GM13977 (cell line): Measurements from ENCODE around the gene TNK2.

Experiments used
- DNase-seq: peaks from one replicate; pipeline ENCODE4 v3.0.0; 2012; ENCODE audit warnings: low spot score
- CTCF ChIP-seq: IDR thresholded peaks from 2 replicates; pipeline ENCODE4 v1.5.1; 2012; ENCODE audit warnings: mild to moderate bottlenecking, control low read depth; ENCODE audit not compliant: insufficient read depth; ENCODE audit errors: extremely low read depth, missing control alignments
- in situ Hi-C: fragments of 300-500 bp; cut with MboI; formaldehyde crosslinking; loops from one replicate; pipeline ENCODE4 v1.12.0; 2022; ENCODE audit warnings: low sequenced_read_pairs, low pct_unique_long_range_greater_than_20kb, mixed read lengths, inconsistent platforms; ENCODE audit not compliant: unreplicated experiment

Gene TNK2

GRCh38 chr3:195859846-195860411, 48.4 kb downstream of the TNK2 start:
- in situ Hi-C loops: loop anchor here (10.0 kb wide), 1 partner anchor 55 kb away; no protein-coding TSS in a partner anchor
- TF ChIP-seq CTCF: no peak
- DNase-seq: no peak

DNA sequence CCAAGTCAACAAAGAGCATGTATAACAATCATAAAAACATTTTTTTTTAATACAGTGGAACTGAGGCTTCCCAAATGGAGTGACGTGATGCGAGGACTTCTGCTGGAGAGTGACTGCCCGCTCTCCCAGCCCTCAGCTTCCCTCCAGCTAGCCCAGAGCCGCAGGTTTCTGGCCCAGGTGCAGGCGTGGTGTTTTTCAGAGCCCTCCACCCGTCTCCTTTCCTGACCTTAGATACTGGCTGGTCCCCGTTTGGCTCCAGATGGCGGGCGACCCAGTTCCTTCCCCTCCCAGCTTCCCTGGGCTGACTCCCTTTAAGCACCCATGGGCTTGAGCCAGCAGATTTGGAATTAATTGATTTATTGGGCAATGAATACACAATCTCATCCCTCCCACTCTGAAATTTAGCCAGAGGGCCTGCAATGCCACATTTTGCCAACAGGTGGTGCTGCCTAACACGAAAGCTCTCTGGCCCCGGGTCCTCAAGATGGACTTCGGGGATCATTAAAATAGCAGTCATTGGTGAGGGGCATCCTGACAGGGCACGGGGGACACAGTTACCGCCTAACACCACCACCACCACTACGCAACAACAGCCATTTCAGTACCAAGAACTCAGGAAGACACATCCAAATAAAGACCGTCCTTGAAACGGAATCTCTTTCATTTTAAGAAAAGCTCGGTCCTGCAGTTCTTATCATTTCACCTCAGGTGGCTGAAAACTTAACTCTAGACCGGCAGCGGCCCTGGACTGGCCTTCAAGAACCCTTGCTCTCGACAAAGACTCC, 49.1 kb downstream of the TNK2 start:
- TF ChIP-seq CTCF: peak; percentile 95
- DNase-seq: peak; percentile 91
- in situ Hi-C loops: loop anchor here (10.0 kb wide), 1 partner anchor 56 kb away; no protein-coding TSS in a partner anchor

DNA sequence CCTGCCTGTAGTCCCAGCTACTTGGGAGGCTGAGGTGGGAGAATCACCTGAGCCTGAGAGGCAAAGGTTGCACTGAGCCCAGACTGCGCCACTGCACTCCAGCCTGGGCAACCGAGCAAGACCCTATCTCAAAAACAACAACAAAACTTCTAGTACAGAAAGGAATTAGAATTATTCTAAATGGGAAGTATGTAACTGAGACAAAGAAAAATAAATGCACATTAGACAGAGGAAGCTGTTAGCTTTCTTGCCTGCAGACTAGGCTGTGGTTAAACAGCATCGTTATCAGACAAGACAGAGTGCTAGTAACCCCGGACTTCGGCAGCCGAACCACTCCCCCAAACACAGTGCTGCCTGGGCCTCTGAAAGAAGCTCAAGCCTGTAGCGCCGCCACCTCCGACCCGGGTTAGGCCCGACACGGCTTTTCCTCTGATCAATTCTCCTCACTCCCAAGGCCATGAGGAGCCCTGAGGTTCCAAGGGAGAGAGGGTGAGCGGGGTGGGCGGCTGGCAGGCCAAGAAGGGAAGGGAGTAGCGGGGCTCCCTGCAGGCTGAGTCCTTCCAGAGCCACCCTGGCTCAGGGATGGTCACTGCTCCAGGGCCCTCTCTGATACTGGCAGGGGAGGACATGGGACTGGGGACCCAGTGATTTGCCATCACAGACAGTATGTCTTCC, 51.8 kb downstream of the TNK2 start:
- in situ Hi-C loops: loop anchor here (10.0 kb wide), 1 partner anchor 58 kb away; no protein-coding TSS in a partner anchor
- DNase-seq: no peak
- TF ChIP-seq CTCF: no peak

DNA sequence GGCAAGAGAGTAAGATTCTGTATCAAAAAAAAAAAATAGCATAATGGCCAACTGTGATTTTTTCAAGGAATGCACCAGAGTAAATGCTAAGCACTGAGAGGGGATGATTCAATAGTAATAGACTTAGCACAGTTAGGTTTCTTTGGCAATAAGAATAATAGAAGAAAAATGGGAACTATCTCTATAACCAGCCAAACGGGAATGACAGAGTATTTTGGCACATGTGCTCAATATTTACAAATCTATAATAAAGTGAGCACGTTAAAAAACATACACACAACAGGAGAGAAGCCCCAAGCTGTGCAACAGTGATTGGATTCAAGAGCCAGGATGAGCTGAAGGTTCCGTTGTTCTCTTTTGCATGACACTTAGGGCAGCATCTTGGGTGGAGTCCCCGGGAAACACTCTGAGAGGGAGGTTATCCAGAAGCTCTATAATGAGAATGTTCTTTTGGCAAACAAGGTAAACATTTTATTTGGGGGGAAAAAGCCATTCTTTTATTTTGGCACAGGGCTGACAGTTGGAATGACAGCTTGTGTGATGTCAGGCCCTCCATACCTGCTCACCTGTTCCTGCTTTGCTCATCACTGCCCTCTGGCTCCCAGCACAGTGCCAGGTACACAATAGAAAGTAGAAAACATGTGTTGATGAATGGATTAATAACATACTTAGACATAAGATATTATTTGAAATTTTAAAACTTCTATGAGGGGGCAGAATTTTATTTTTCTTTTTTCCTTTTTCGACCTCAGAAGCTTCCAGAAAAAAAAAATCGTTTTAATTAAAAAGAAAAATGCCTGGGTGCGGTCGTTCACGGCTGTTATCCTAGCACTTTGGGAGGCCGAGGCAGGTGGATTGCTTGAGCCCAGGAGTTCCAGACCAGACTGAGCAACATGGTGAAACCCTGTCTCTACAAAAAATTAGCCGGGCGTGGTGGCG, 52.6 kb downstream of the TNK2 start:
- in situ Hi-C loops: loop anchor here (10.0 kb wide), 1 partner anchor 59 kb away; no protein-coding TSS in a partner anchor
- no peak for DNase-seq
- TF ChIP-seq CTCF: peak; percentile 21

DNA sequence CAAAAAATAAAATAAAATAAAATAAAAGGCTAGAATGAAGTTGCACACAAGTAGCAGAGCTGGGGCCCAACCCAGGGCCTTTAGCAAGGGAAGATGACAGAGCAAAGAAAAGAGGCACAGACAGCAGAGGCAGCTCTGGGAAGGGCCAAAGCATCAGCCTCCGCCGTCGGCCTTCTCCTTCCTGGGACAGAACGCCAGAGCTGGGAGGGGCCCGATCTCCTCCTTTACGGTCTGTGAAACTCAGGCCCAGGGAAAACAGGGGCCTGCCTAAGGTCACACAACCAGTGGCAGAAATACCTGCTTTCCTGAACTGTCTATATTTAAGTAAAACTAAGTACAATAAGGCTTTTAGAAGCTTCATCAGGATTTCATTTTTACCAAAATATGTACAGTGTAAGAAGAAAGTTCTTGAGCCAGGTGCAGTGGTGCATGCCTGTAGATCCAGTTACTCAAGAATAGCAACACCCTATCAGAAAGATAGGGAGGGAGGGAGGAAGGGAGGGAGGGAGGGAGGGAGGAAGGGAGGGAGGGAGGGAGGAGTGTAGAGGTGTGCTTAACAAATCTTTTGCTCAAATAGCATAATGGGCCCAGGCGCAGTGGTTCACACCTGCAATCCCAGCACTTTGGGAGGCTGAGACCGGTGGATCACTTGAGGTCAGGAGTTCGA, 53.6 kb downstream of the TNK2 start:
- in situ Hi-C loops: loop anchor here (10.0 kb wide), 1 partner anchor 60 kb away; no protein-coding TSS in a partner anchor
- no peak for DNase-seq
- TF ChIP-seq CTCF: no peak
